ENCODE data around the gene PNMA3.
"Not testable (repeated sequence)": the region's sequence is repeated elsewhere in the genome, so short reads cannot be mapped to it uniquely, and the experiment has no call there.

Gene PNMA3

GRCh38 chrX:153073331-153073730 lies 17.1 kb downstream of the PNMA3 start:
- DNase-seq: not testable (repeated sequence)

GRCh38 chrX:153074262-153074899 lies 18.1 kb downstream of the PNMA3 start:
- no peak for DNase-seq

- no peak for DNase-seq
Measured at GRCh38 chrX:153074935-153075334, 18.7 kb downstream of the PNMA3 start.

GRCh38 chrX:153075366-153075765 lies 19.1 kb downstream of the PNMA3 start:
- no peak for DNase-seq

GRCh38 chrX:153077437-153078135 lies 21.3 kb downstream of the PNMA3 start:
- DNase-seq: not testable (repeated sequence)

- DNase-seq: not testable (repeated sequence)
Measured at GRCh38 chrX:153083238-153083923, 27.1 kb downstream of the PNMA3 start.

- DNase-seq: no peak
Measured at GRCh38 chrX:153102418-153102817, 46.1 kb downstream of the PNMA3 start.

GRCh38 chrX:153104959-153105358 lies 48.7 kb downstream of the PNMA3 start:
- not testable (repeated sequence) for DNase-seq

- not testable (repeated sequence) for DNase-seq
Measured at GRCh38 chrX:153106092-153106801, 50.0 kb downstream of the PNMA3 start.
